Chondrocyte (in vitro differentiated cells): ENCODE measurements around the gene PTPN3. TPM values are rescaled to one million over a fixed set of nuclear protein-coding genes. Genes with fewer than 3 reads are reported as not detected.
"Not testable (repeated sequence)": the region's sequence is repeated elsewhere in the genome, so short reads cannot be mapped to it uniquely, and the experiment has no call there.

ENCODE experiments used
- DNase-seq: peaks from one replicate; pipeline ENCODE4 v3.0.0; 2021; ENCODE audit warnings: mixed read lengths, low spot score
- H3K27ac Mint-ChIP-seq: one replicate; pipeline ENCODE4 v1.8.0; 2021; ENCODE audit warnings: mild to moderate bottlenecking, moderate library complexity, mixed read lengths; ENCODE audit not compliant: unreplicated experiment
- H3K27me3 Mint-ChIP-seq: 2 replicates; pipeline ENCODE4 v1.8.0; 2021; ENCODE audit warnings: low read depth, mixed read lengths
- H3K36me3 Mint-ChIP-seq: 2 replicates; pipeline ENCODE4 v1.8.0; 2021; ENCODE audit warnings: low read depth, mixed read lengths
- H3K4me1 Mint-ChIP-seq: 2 replicates; pipeline ENCODE4 v1.8.0; 2021; ENCODE audit warnings: low read depth, mild to moderate bottlenecking, mixed read lengths
- H3K4me3 Mint-ChIP-seq: one replicate; pipeline ENCODE4 v1.8.0; 2021; ENCODE audit warnings: mild to moderate bottlenecking, moderate library complexity, mixed read lengths; ENCODE audit not compliant: unreplicated experiment
- H3K9me3 Mint-ChIP-seq: 2 replicates; pipeline ENCODE4 v1.8.0; 2021; ENCODE audit warnings: low read depth, mixed read lengths
- CTCF ChIP-seq: fragments of 200-600 bp; sonication (generic); IDR thresholded peaks from 2 replicates; pipeline ENCODE4 v1.5.0; 2021; ENCODE audit warnings: antibody characterized with exemption, mild to moderate bottlenecking, moderate library complexity
- total RNA-seq: library from RNA; stranded (reverse); gene quantifications from 3 replicates; pipeline ENCODE4 v1.2.1, GENCODE V29; 2021

The PTPN3 gene
- total RNA-seq, 1 donor from 2014 or later, result 7.2 TPM

- H3K4me3 Mint-ChIP-seq, result no peak overlapping the region
- DNase-seq, result no peak
- peaks cover 35% of the 10 kb centered on the region for H3K27me3 Mint-ChIP-seq
- no peak for TF ChIP-seq CTCF
- no peaks in the 10 kb centered on the region for H3K4me1 Mint-ChIP-seq
- no peak overlapping the region for H3K27ac Mint-ChIP-seq
- no peaks in the 10 kb centered on the region for H3K36me3 Mint-ChIP-seq
- no peaks in the 10 kb centered on the region for H3K9me3 Mint-ChIP-seq
Measured at GRCh38 chr9:109536859-109537258, 38.8 kb upstream of the PTPN3 start.

GRCh38 chr9:109535365-109535764 is 37.3 kb upstream of the PTPN3 start:
- H3K27ac Mint-ChIP-seq, result no peak overlapping the region
- TF ChIP-seq CTCF, result no peak
- DNase-seq, result no peak
- no peaks in the 10 kb centered on the region for H3K9me3 Mint-ChIP-seq
- no peaks in the 10 kb centered on the region for H3K36me3 Mint-ChIP-seq
- no peak overlapping the region for H3K4me3 Mint-ChIP-seq
- peaks cover 42% of the 10 kb centered on the region for H3K27me3 Mint-ChIP-seq
- no peaks in the 10 kb centered on the region for H3K4me1 Mint-ChIP-seq

- Mint-ChIP-seq H3K4me3 (no peak overlapping the region), H3K27me3 (peaks cover 42% of the 10 kb centered on the region), H3K9me3 (no peaks in the 10 kb centered on the region), H3K36me3 (no peaks in the 10 kb centered on the region), H3K4me1 (no peaks in the 10 kb centered on the region), H3K27ac (no peak overlapping the region)
- no peak for DNase-seq
- no peak for TF ChIP-seq CTCF
Measured at GRCh38 chr9:109534151-109534550, 36.0 kb upstream of the PTPN3 start.

- not testable (repeated sequence) for H3K4me3 Mint-ChIP-seq, H3K4me1 Mint-ChIP-seq, H3K9me3 Mint-ChIP-seq, H3K36me3 Mint-ChIP-seq, DNase-seq, H3K27ac Mint-ChIP-seq
- peaks cover 52% of the 10 kb centered on the region for H3K27me3 Mint-ChIP-seq
Measured at GRCh38 chr9:109532652-109533051, 34.5 kb upstream of the PTPN3 start.

- TF ChIP-seq CTCF, result no peak
- Mint-ChIP-seq H3K27me3 (peaks cover 7% of the 10 kb centered on the region), H3K4me3 (no peak overlapping the region), H3K27ac (no peak overlapping the region), H3K4me1 (peaks cover 13% of the 10 kb centered on the region), H3K9me3 (no peaks in the 10 kb centered on the region), H3K36me3 (no peaks in the 10 kb centered on the region)
- DNase-seq, result no peak
Measured at GRCh38 chr9:109522106-109522505, 24.0 kb upstream of the PTPN3 start.

- Mint-ChIP-seq H3K27me3 (peaks cover 4% of the 10 kb centered on the region), H3K9me3 (no peaks in the 10 kb centered on the region), H3K36me3 (no peaks in the 10 kb centered on the region), H3K4me1 (peaks cover 13% of the 10 kb centered on the region), H3K27ac (no peak overlapping the region), H3K4me3 (no peak overlapping the region)
- DNase-seq, result no peak
- peak; percentile 95 for TF ChIP-seq CTCF
Measured at GRCh38 chr9:109520475-109521132, 22.5 kb upstream of the PTPN3 start.
